Lower leg skin (tissue), 4 donors: ENCODE results near the gene FBXW8. TPM values are rescaled to one million over a fixed set of nuclear protein-coding genes. Genes with fewer than 3 reads are reported as not detected.

Experiments
- DNase-seq, 2 donors: peaks; one replicate each; pipeline ENCODE4 v3.0.0-alpha.2; 2019; ENCODE audit warnings: low spot score in 2 of 2
- H3K4me3 ChIP-seq: fragments of 200-600 bp; sonication (generic); 2 replicates; pipeline ENCODE4 v1.5.1; 2017; ENCODE audit warnings: mild to moderate bottlenecking, low read depth; ENCODE audit not compliant: poor library complexity, severe bottlenecking
- POLR2A ChIP-seq, 2 donors: fragments of 450-650 bp; IDR thresholded peaks; one replicate each; pipeline ENCODE4 v1.6.1; 2016 to 2017; ENCODE audit warnings: antibody characterized with exemption in 2 of 2, mild to moderate bottlenecking in 1 of 2, moderate library complexity in 1 of 2
- WGBS, 2 donors: methylation state at CpG; one replicate each; pipeline ENCODE4 v1.1.5; 2018; 5-methylcytosine and 5-hydroxymethylcytosine counted together
- intact Hi-C: fragments of 100-400 bp; cut with DNase I; formaldehyde crosslinking; loops from one replicate; pipeline ENCODE4 v1.15.0; 2023; ENCODE audit warnings: low total_unique reads
- total RNA-seq, 4 donors: library from RNA; depleted of rRNA; stranded (reverse); fragments of >200 nt; gene quantifications; one replicate each; pipeline ENCODE4 v1.1.0, GENCODE V29; 2016
- TF ChIP-seq, protein P1 (sequence below), 3 donors: fragments of 450-650 bp; IDR thresholded peaks; one replicate each; pipeline ENCODE4 v1.5.1; 2016; ENCODE audit warnings: antibody characterized with exemption in 3 of 3, mild to moderate bottlenecking in 3 of 3, moderate library complexity in 2 of 3

Gene FBXW8
- total RNA-seq, 4 donors from 2014 or later = 8.1 to 17.0 (median 15.8) TPM

DNA sequence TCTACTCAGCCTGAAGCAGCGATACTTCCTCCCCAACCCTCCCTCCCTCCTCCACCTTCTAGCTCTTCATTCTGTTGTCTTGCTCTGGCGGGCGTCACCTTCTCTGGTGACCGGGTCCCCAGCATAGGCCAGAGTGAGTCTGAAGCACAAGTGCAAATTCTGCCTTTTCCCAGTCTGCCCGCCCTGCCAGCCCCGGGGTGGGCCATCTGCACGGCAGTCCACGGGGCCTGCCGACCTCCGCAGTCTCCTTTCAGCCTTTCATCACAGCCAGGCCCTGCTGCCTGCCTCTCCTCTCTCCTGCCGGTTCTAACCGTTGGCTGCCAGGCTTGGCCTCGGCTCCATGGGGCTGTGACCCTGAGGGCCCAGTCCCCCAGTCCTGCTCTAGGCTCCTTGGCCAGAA, 129.7 kb downstream of the FBXW8 start:
- WGBS, 2 donors = 84 to 87% methylated on average over 13 of the region's 13 CpGs
- intact Hi-C loops = no loop called here
- no peak for DNase-seq
- TF ChIP-seq, protein P1, sequence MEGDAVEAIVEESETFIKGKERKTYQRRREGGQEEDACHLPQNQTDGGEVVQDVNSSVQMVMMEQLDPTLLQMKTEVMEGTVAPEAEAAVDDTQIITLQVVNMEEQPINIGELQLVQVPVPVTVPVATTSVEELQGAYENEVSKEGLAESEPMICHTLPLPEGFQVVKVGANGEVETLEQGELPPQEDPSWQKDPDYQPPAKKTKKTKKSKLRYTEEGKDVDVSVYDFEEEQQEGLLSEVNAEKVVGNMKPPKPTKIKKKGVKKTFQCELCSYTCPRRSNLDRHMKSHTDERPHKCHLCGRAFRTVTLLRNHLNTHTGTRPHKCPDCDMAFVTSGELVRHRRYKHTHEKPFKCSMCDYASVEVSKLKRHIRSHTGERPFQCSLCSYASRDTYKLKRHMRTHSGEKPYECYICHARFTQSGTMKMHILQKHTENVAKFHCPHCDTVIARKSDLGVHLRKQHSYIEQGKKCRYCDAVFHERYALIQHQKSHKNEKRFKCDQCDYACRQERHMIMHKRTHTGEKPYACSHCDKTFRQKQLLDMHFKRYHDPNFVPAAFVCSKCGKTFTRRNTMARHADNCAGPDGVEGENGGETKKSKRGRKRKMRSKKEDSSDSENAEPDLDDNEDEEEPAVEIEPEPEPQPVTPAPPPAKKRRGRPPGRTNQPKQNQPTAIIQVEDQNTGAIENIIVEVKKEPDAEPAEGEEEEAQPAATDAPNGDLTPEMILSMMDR (IDR thresholded peaks at IDR 0.05) = no peak
- TF ChIP-seq POLR2A (IDR thresholded peaks at IDR 0.05) = no peak
- no peak overlapping the region for H3K4me3 ChIP-seq

DNA sequence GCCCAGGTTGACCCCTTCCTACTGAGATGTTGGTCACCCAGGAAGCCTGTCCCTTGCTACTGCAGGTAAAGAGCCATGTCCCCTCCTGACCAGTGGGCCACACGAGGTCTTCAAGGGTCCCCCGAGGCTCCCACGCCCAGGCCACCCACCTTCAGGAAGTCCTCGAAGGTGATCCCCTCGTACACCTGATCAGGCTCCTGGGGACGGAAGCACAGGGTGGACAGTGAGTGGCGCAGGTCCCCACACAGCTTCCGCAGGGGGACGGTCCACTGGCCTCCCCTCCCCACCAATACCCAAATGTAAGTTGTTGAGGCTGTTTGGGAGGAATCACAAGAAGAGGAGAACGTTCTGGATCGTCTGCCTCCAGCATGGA, 131.0 kb downstream of the FBXW8 start:
- 91 to 97% methylated on average over 11 of the region's 11 CpGs for WGBS, 2 donors
- TF ChIP-seq POLR2A (IDR thresholded peaks at IDR 0.05) = no peak
- TF ChIP-seq, protein P1 (IDR thresholded peaks at IDR 0.05) = no peak
- DNase-seq = no peak
- no peak overlapping the region for H3K4me3 ChIP-seq
- intact Hi-C loops = no loop called here

DNA sequence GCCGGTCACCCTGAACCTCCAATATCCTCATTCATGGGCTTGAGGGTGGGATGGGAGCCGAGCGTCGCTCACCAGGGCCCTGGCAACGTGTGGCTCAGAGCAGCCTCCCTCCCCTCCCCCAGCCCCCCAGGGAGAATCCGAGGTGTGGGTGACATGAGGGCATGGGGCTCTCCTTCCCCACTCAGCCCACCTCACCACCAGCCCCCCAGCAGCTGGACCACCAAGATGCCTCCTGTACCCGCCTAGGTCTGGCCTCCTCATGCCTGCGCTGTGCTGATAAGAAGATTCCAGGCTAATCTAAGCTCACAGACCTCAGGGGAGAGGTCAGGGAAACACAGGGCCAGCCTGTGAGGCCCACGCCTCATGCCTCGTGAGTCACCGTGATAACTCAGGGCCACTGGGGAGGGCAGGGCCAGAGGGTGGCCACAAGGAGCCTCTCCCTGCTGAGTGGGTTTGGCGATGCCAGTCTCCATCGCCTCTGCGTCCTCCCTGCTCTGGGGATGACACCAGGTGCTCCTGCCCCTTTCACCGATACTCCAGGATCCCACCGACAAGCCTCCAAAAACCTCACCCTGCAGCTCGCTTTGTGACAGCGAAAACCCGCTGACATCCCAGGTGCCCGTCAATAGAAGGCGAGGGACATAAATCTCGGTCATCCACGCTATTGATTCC, 131.6 kb downstream of the FBXW8 start:
- TF ChIP-seq POLR2A (IDR thresholded peaks at IDR 0.05) = no peak
- TF ChIP-seq, protein P1 (IDR thresholded peaks at IDR 0.05) = no peak
- intact Hi-C loops = no loop called here
- WGBS, 2 donors = 84 to 86% methylated on average over 23 of the region's 23 CpGs
- H3K4me3 ChIP-seq = no peak overlapping the region
- DNase-seq = no peak

DNA sequence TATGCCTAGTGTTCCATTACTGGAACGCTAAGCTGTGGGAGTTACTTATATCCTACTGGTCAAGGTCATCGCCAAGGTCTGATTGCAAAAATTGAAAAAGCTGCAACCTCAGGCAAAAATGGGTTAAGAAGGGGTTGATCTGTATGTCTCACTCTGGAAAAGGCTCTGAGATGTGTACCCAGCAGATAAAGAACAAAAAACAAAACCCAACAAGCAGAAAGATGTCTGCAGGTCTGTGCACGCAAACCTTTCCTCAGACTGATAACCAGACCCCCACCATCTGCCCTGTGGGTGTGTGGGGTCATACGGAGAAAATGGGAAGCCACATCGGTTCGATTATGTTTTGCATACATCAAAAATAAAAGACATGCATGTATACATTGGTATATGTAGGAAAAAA, 132.1 kb downstream of the FBXW8 start:
- intact Hi-C loops = no loop called here
- WGBS, 2 donors = 58 to 64% methylated on average over 6 of the region's 6 CpGs
- no peak for DNase-seq
- H3K4me3 ChIP-seq = no peak overlapping the region
- TF ChIP-seq POLR2A (IDR thresholded peaks at IDR 0.05) = no peak
- TF ChIP-seq, protein P1 (IDR thresholded peaks at IDR 0.05) = no peak

DNA sequence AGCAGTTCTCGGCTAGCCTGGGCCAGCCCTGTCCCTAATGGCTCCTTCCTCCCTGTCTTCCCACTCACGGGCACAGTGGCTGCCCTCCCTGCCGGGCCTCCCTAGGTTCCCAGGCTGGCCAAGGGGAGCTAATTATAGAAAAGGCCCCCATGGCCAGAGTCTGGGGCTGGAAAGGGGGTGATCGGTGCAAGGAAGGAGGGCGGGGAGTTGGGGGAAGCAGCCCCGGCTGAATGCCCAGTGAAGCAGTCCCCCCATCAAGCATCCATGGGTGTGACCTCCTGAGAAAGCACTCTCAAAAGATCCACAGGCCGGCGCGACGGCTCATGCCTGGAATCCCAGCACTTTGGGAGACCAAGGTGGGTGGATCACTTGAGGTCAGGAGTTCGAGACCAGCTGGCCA, 133.6 kb downstream of the FBXW8 start:
- DNase-seq = no peak
- H3K4me3 ChIP-seq = no peak overlapping the region
- 88 to 90% methylated on average over 9 to 11 of the region's 11 CpGs for WGBS, 2 donors
- intact Hi-C loops = no loop called here
- no peak for TF ChIP-seq POLR2A (IDR thresholded peaks at IDR 0.05)
- TF ChIP-seq, protein P1 (IDR thresholded peaks at IDR 0.05) = no peak

DNA sequence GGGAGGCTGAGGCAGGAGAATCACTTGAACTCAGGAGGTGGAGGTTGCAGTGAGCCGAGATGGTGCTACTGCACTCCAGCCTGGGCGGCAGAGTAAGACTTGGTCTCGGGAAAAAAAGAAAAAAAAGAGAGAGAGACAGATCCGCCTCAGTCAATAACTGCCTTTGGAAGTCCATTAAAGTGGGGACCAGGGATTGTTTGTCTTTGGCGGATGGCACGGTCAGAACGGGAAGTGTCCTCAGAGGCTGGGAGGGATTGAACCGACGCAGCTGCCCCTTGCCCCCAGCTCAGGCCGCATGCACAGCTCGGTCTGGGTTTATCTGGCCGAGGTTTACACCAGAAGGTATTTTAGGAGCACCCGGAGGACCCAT, 134.0 kb downstream of the FBXW8 start:
- TF ChIP-seq POLR2A (IDR thresholded peaks at IDR 0.05) = no peak
- TF ChIP-seq, protein P1 (IDR thresholded peaks at IDR 0.05) = no peak
- no peak overlapping the region for H3K4me3 ChIP-seq
- no peak for DNase-seq
- intact Hi-C loops = no loop called here
- WGBS, 2 donors = 65% methylated on average over 13 of the region's 13 CpGs
